CD14-positive monocyte (primary cell): ENCODE measurements around the gene MACROD2. TPM values are rescaled to one million over a fixed set of nuclear protein-coding genes. Genes with fewer than 3 reads are reported as not detected.

ENCODE experiments used
- DNase-seq, 3 donors: peaks; one replicate each; pipeline ENCODE4 v3.0.0-alpha.2; 2011 to 2022
- H2AFZ ChIP-seq: 2 replicates; pipeline ENCODE4 v1.6.0; 2012; ENCODE audit warnings: mild to moderate bottlenecking, low read depth, low read length, inconsistent platforms; ENCODE audit not compliant: insufficient read depth, poor library complexity, severe bottlenecking
- H3K27ac ChIP-seq, 2 donors: 1 replicate in 1 of 2; 2 replicates in 1 of 2; pipeline ENCODE4 v1.5.1; 2012 to 2013; ENCODE audit warnings: low read length in 2 of 2, control low read depth in 1 of 2, inconsistent platforms in 1 of 2, low read depth in 1 of 2, mild to moderate bottlenecking in 1 of 2
- H3K27me3 ChIP-seq, 2 donors: one replicate each; pipeline versions ENCODE4 v1.6.0 to v1.6.1; 2011 to 2013; ENCODE audit warnings: low read length in 2 of 2; ENCODE audit not compliant: control insufficient read depth in 2 of 2, insufficient read depth in 2 of 2
- H3K36me3 ChIP-seq, 2 donors: replicated peaks in 1 of 2; 1 replicate in 1 of 2; 2 replicates in 1 of 2; pipeline versions ENCODE4 v1.5.1 to v1.6.1; 2012 to 2013; ENCODE audit warnings: low read length in 2 of 2, control low read depth in 1 of 2, inconsistent platforms in 1 of 2, mild to moderate bottlenecking in 1 of 2; ENCODE audit not compliant: insufficient read depth in 2 of 2, control insufficient read depth in 1 of 2
- H3K4me1 ChIP-seq, 2 donors: 1 replicate in 1 of 2; 2 replicates in 1 of 2; pipeline versions ENCODE4 v1.5.1 to v1.6.1; 2012 to 2013; ENCODE audit warnings: low read length in 2 of 2, control low read depth in 1 of 2, inconsistent platforms in 1 of 2, mild to moderate bottlenecking in 1 of 2, moderate library complexity in 1 of 2; ENCODE audit not compliant: insufficient read depth in 2 of 2, control insufficient read depth in 1 of 2
- H3K4me2 ChIP-seq: replicated peaks from 2 replicates; pipeline ENCODE3; 2012; ENCODE audit warnings: low read length, moderate library complexity, mild to moderate bottlenecking; ENCODE audit not compliant: poor library complexity, severe bottlenecking; ENCODE audit errors: extremely low read depth
- H3K4me3 ChIP-seq, 3 experiments: fragments of 200-600 bp in 1 of 3; sonication (generic) in 1 of 3; replicated peaks in 1 of 3; 1 replicate in 2 of 3; 2 replicates in 1 of 3; pipeline ENCODE4 v1.5.1; 2011 to 2013; ENCODE audit warnings: low read length in 3 of 3, mild to moderate bottlenecking in 3 of 3, control low read depth in 2 of 3, low read depth in 2 of 3, inconsistent platforms in 1 of 3, moderate library complexity in 1 of 3
- H3K79me2 ChIP-seq: 2 replicates; pipeline ENCODE4 v1.6.0; 2012; ENCODE audit warnings: mild to moderate bottlenecking, control low read depth, inconsistent platforms, low read length, moderate library complexity; ENCODE audit not compliant: insufficient read depth
- H3K9ac ChIP-seq: 2 replicates; pipeline ENCODE4 v1.6.0; 2017; ENCODE audit warnings: low read length, mild to moderate bottlenecking; ENCODE audit not compliant: insufficient read depth, poor library complexity, severe bottlenecking
- H3K9me3 ChIP-seq, 2 donors: replicated peaks in 1 of 2; 1 replicate in 1 of 2; 2 replicates in 1 of 2; pipeline versions ENCODE4 v1.5.1 to v1.6.1; 2012 to 2013; ENCODE audit warnings: low read length in 2 of 2, control low read depth in 1 of 2; ENCODE audit not compliant: control insufficient read depth in 1 of 2, insufficient read depth in 1 of 2
- H4K20me1 ChIP-seq: 2 replicates; pipeline ENCODE4 v1.6.0; 2012; ENCODE audit warnings: mild to moderate bottlenecking, low read length, control low read depth, moderate library complexity; ENCODE audit not compliant: insufficient read depth
- H3K27ac Mint-ChIP-seq, 7 donors: one replicate each; pipeline ENCODE4 v1.8.0; 2020; ENCODE audit warnings: mild to moderate bottlenecking in 7 of 7, mixed read lengths in 7 of 7, moderate library complexity in 6 of 7, inconsistent platforms in 2 of 7
- H3K27me3 Mint-ChIP-seq, 3 donors: one replicate each; pipeline ENCODE4 v1.8.0; 2021 to 2022; ENCODE audit warnings: low read depth in 3 of 3, mild to moderate bottlenecking in 3 of 3, mixed read lengths in 3 of 3, moderate library complexity in 3 of 3, inconsistent platforms in 1 of 3
- H3K36me3 Mint-ChIP-seq, 2 donors: one replicate each; pipeline ENCODE4 v1.8.0; 2020; ENCODE audit warnings: mixed read lengths in 2 of 2, inconsistent platforms in 1 of 2, mild to moderate bottlenecking in 1 of 2
- H3K4me1 Mint-ChIP-seq: one replicate; pipeline ENCODE4 v1.8.0; 2020; ENCODE audit warnings: mild to moderate bottlenecking, mixed read lengths
- H3K4me3 Mint-ChIP-seq, 2 donors: one replicate each; pipeline ENCODE4 v1.8.0; 2020; ENCODE audit warnings: mild to moderate bottlenecking in 2 of 2, mixed read lengths in 2 of 2, moderate library complexity in 1 of 2
- H3K9me3 Mint-ChIP-seq, 7 donors: one replicate each; pipeline ENCODE4 v1.8.0; 2020 to 2022; ENCODE audit warnings: mixed read lengths in 7 of 7, mild to moderate bottlenecking in 6 of 7, moderate library complexity in 6 of 7, inconsistent platforms in 2 of 7
- CTCF ChIP-seq: fragments of 200-600 bp; IDR thresholded peaks from one replicate; pipeline ENCODE4 v1.8.0; 2022; ENCODE audit warnings: antibody characterized with exemption, mild to moderate bottlenecking
- WGBS: methylation state at CpG from one replicate; pipeline ENCODE4 v1.1.5; 2013; ENCODE audit warnings: missing lambda C conversion rate; ENCODE audit not compliant: insufficient coverage; 5-methylcytosine and 5-hydroxymethylcytosine counted together
- intact Hi-C, 2 donors: fragments of 100-400 bp; cut with micrococcal nuclease; formaldehyde crosslinking; loops; one replicate each; pipeline versions ENCODE4 v1.15.0 to v1.15.1; 2023
- polyA plus RNA-seq, 3 donors: library from polyadenylated mRNA; depleted of rRNA in 1 of 3; unstranded in 2 of 3; stranded (reverse) in 1 of 3; fragments of 300-500 nt in 2 of 3; fragments of >200 nt in 1 of 3; fragmentation: Illumina TruSeq in 2 of 3; gene quantifications; 1 replicate in 2 of 3; 2 replicates in 1 of 3; pipeline ENCODE4 v1.2.3, GENCODE V29; 2012 to 2021

Gene MACROD2
- polyA plus RNA-seq, 3 donors, result 0.23 TPM; not detected in 2

GRCh38 chr20:14792915-14793314 is 797.6 kb downstream of the MACROD2 start:
- Mint-ChIP-seq H3K27me3 (peaks cover 0 to 1% (median 0%) of the 10 kb centered on the region in 3 donors), H3K4me3 (no peak overlapping the region), H3K27ac (no peak overlapping the region), H3K9me3 (peaks cover 3 to 8% (median 3%) of the 10 kb centered on the region in 7 donors), H3K36me3 (no peaks in the 10 kb centered on the region), H3K4me1 (no peaks in the 10 kb centered on the region)
- intact Hi-C loops, result no loop called here
- Histone ChIP-seq H3K36me3 (no peaks in the 10 kb centered on the region), H3K4me2 (no peak overlapping the region), H3K9ac (no peak overlapping the region), H3K9me3 (peaks cover 0 to 3% of the 10 kb centered on the region in 2 donors), H3K4me1 (no peaks in the 10 kb centered on the region), H4K20me1 (no peaks in the 10 kb centered on the region), H2AFZ (no peak overlapping the region), H3K4me3 (no peak overlapping the region), H3K79me2 (no peaks in the 10 kb centered on the region), H3K27ac (no peak overlapping the region), H3K27me3 (no peaks in the 10 kb centered on the region)
- no peak for DNase-seq
- no CpG with 5 or more reads among the region's 1 CpG for WGBS
- TF ChIP-seq CTCF, result no peak

GRCh38 chr20:14799545-14800216 is 804.4 kb downstream of the MACROD2 start:
- no peak for DNase-seq
- H2AFZ ChIP-seq, result no peak overlapping the region
- H4K20me1 ChIP-seq, result no peaks in the 10 kb centered on the region
- H3K4me1 Mint-ChIP-seq, result no peaks in the 10 kb centered on the region
- H3K9me3 ChIP-seq, result peaks cover 3 to 5% of the 10 kb centered on the region in 2 donors
- H3K36me3 Mint-ChIP-seq, result no peaks in the 10 kb centered on the region
- no peaks in the 10 kb centered on the region for H3K27me3 ChIP-seq
- peaks cover 0 to 8% (median 3%) of the 10 kb centered on the region in 7 donors for H3K9me3 Mint-ChIP-seq
- no peak overlapping the region for H3K4me3 ChIP-seq
- H3K27me3 Mint-ChIP-seq, result peaks cover 0 to 1% (median 0%) of the 10 kb centered on the region in 3 donors
- no peaks in the 10 kb centered on the region for H3K36me3 ChIP-seq
- H3K9ac ChIP-seq, result no peak overlapping the region
- no peak for TF ChIP-seq CTCF
- intact Hi-C loops, result no loop called here
- H3K79me2 ChIP-seq, result no peaks in the 10 kb centered on the region
- H3K4me2 ChIP-seq, result no peak overlapping the region
- H3K27ac ChIP-seq, result no peak overlapping the region
- H3K4me1 ChIP-seq, result no peaks in the 10 kb centered on the region
- no peak overlapping the region for H3K4me3 Mint-ChIP-seq
- 93% methylated on average over 3 of the region's 5 CpGs for WGBS
- H3K27ac Mint-ChIP-seq, result no peak overlapping the region
